Measurements from ENCODE around the gene LAMB4. TPM values are rescaled to one million over a fixed set of nuclear protein-coding genes. Genes with fewer than 3 reads are reported as not detected.

The LAMB4 gene
- total and polyA plus RNA-seq, 2 of the 8 experiments (the other 6 are each of a cell fraction or from before 2014, with no cell fraction given) = not detected

- Histone ChIP-seq H3K4ac (replicated peaks; ENCODE audit: insufficient read length, low read depth, low read length) (no peak overlapping the region), H3K4me1 (replicated peaks in 1 of 4; ENCODE audit: control insufficient read depth in 3 of 4, insufficient read depth in 4 of 4, low read length in 3 of 4) (peaks cover 0 to 11% (median 5%) of the 10 kb centered on the region in 4 experiments; a peak in 6 of 7 replicates), H3K79me2 (ENCODE audit: control insufficient read depth in 1 of 2, insufficient read depth in 2 of 2, low read length in 2 of 2) (no peaks in the 10 kb centered on the region), H3K23ac (ENCODE audit: insufficient read length) (no peak overlapping the region), H3K9ac (replicated peaks in 1 of 4; ENCODE audit: extremely low read depth in 1 of 4, low read depth in 3 of 4, low read length in 3 of 4) (no peak overlapping the region), H3K27me3 (replicated peaks in 1 of 4; ENCODE audit: control insufficient read depth in 3 of 4, extremely low read depth in 1 of 4, insufficient read depth in 3 of 4, low read length in 3 of 4) (peaks cover 9 to 29% (median 24%) of the 10 kb centered on the region in 4 experiments), H2AFZ (ENCODE audit: low read length) (no peak overlapping the region), H3K4me3 (ENCODE audit: extremely low read depth in 1 of 4, insufficient read depth in 2 of 4, low read depth in 3 of 4, low read length in 4 of 4) (no peak overlapping the region), H2BK120ac (replicated peaks; ENCODE audit: low read depth, low read length) (no peak overlapping the region), H4K91ac (replicated peaks; ENCODE audit: insufficient read length, low read length) (no peak overlapping the region), H2BK15ac (ENCODE audit: low read length) (no peak overlapping the region), H4K8ac (ENCODE audit: extremely low read depth, insufficient read depth, low read length) (no peak overlapping the region), H3K27ac (ENCODE audit: low read depth, low read length) (no peak overlapping the region), H4K5ac (ENCODE audit: insufficient read length, low read depth, low read length) (no peak overlapping the region), H3K36me3 (ENCODE audit: control insufficient read depth in 2 of 4, insufficient read depth in 4 of 4, low read length in 3 of 4) (peaks cover 0 to 27% (median 7%) of the 10 kb centered on the region in 4 experiments; a peak in 4 of 8 replicates), H2BK20ac (ENCODE audit: low read length) (no peak overlapping the region), H3K56ac (replicated peaks; ENCODE audit: insufficient read length, low read depth, low read length) (no peak overlapping the region), H2AK5ac (ENCODE audit: low read depth, low read length) (no peak overlapping the region), H4K20me1 (replicated peaks in 1 of 2; ENCODE audit: control insufficient read depth in 1 of 2, insufficient read depth in 2 of 2, low read length in 2 of 2) (peaks cover 0 to 1% of the 10 kb centered on the region in 2 experiments), H2BK5ac (ENCODE audit: low read depth, low read length) (no peak overlapping the region), H3K14ac (ENCODE audit: insufficient read length) (no peak overlapping the region), H2BK12ac (ENCODE audit: low read depth, low read length) (no peak overlapping the region), H3K4me2 (ENCODE audit: insufficient read depth in 1 of 2, low read depth in 2 of 2, low read length in 2 of 2) (no peak overlapping the region), H3K23me2 (ENCODE audit: low read depth, low read length) (peaks cover 19% of the 10 kb centered on the region), H3K9me3 (ENCODE audit: insufficient read depth in 2 of 2, low read depth in 1 of 2, low read length in 1 of 2) (no peaks in the 10 kb centered on the region; a peak in 1 of 4 replicates), H3K79me1 (ENCODE audit: low read depth, low read length) (no peaks in the 10 kb centered on the region), H3K18ac (ENCODE audit: extremely low read depth, low read length) (no peak overlapping the region)
- DNase-seq (ENCODE audit: low read depth in 1 of 2, low spot score in 2 of 2) (no peak), FAIRE-seq (no peak)
- ChIA-PET POLR2A (ENCODE audit: partially characterized antibody) (no interaction called here), CTCF (ENCODE audit: partially characterized antibody) (interaction anchor here (0.7 to 1.6 kb wide), 3 partner anchors 36 to 123 kb away, joined by 3 to 5 read pairs (median 3); partner anchors contain the start of gene DLD)
- WGBS, 2 experiments (ENCODE audit: extremely low coverage in 1 of 2, insufficient coverage in 1 of 2, insufficient read length in 1 of 2, insufficient replicate concordance in 2 of 2, low coverage in 1 of 2, low lambda C conversion rate in 2 of 2, missing lambda C conversion rate in 1 of 2) = 91% methylated on average over 2 of the region's 2 CpGs; no CpG with 5 or more reads in 1 of the 2 experiments
- no peak for TF ChIP-seq BCL11A (IDR thresholded peaks at IDR 0.05; ENCODE audit: low read depth in 2 of 2, low read length in 2 of 2)
- no peak for TF ChIP-seq CEBPB (IDR thresholded peaks at IDR 0.05; ENCODE audit: low read depth, low read length)
- no peak for TF ChIP-seq POLR2AphosphoS5 (IDR thresholded peaks at IDR 0.05; ENCODE audit: low read depth, low read length)
- no peak for TF ChIP-seq BACH1 (IDR thresholded peaks at IDR 0.05; ENCODE audit: low read length)
- no peak for TF ChIP-seq SRF (IDR thresholded peaks at IDR 0.05; ENCODE audit: low read depth, low read length)
- TF ChIP-seq YY1 (IDR thresholded peaks at IDR 0.05; ENCODE audit: low read depth, low read length) = no peak
- TF ChIP-seq SAP30 (IDR thresholded peaks at IDR 0.05; ENCODE audit: insufficient read depth, insufficient replicate concordance, low read length) = no peak
- TF ChIP-seq BRCA1 (IDR thresholded peaks at IDR 0.05; ENCODE audit: low read depth, low read length) = no peak
- no peak for TF ChIP-seq RNF2 (IDR thresholded peaks at IDR 0.05; ENCODE audit: borderline replicate concordance, low read depth, low read length, missing control alignments, poor library complexity, severe bottlenecking)
- TF ChIP-seq HDAC2 (IDR thresholded peaks at IDR 0.05; ENCODE audit: borderline replicate concordance in 1 of 2, low read depth in 2 of 2, low read length in 2 of 2) = no peak
- TF ChIP-seq CTBP2 (IDR thresholded peaks at IDR 0.05; ENCODE audit: borderline replicate concordance, insufficient read depth, insufficient read length, low read length) = no peak
- TF ChIP-seq SIX5 (IDR thresholded peaks at IDR 0.05; ENCODE audit: low read depth, low read length) = no peak
- no peak for TF ChIP-seq KDM1A (IDR thresholded peaks at IDR 0.05; ENCODE audit: borderline replicate concordance, low read length)
These were observed 132.0 kb downstream of the LAMB4 start for GRCh38 chr7:107998150-107998549.

All from H1 (cell line).